HepG2 (cell line): ENCODE data around the gene COL18A1. TPM values are rescaled to one million over a fixed set of nuclear protein-coding genes. Genes with fewer than 3 reads are reported as not detected.

Source experiments
- ATAC-seq: fragments of 200-7000 bp; cut with Tn5 transposase; 3 replicates; pipeline ENCODE4 v1.9.1; 2020; ENCODE audit warnings: mild to moderate bottlenecking, moderate library complexity
- BruUV-seq: library from RNA; stranded (reverse); fragments of 400-500 nt; replicated peaks from 2 replicates; lab custom pipeline; 2021; lab: Mats Ljungman, UMichigan
- CTCF ChIA-PET: fragments of 300-600 bp; formaldehyde crosslinking; extraction: SDS; loops from one replicate; lab custom pipeline; 2021; ENCODE audit warnings: low total read pairs, inconsistent platforms, low intra/inter-chr PET ratio; lab: Yijun Ruan, JAX
- POLR2A ChIA-PET: fragments of 350-600 bp; sonication (Branson Sonifier 250); formaldehyde crosslinking; loops from one replicate; lab custom pipeline; 2020; ENCODE audit warnings: antibody characterized with exemption, inconsistent platforms; lab: Yijun Ruan, JAX
- DNase-seq: peaks from one replicate; pipeline ENCODE4 v3.0.0-alpha.2; 2015; ENCODE audit warnings: low spot score
- FAIRE-seq: peaks from 3 replicates; lab custom pipeline; 2011; peaks lifted over from hg19 to GRCh38; lab: Jason Lieb, UNC
- H2AFZ ChIP-seq: one replicate; pipeline ENCODE4 v1.6.1; 2011; ENCODE audit warnings: low read length, inconsistent platforms
- H3K27ac ChIP-seq: fragments of 300-600 bp; 3 replicates; pipeline ENCODE4 v1.8.0; 2011; ENCODE audit warnings: mixed run types, mild to moderate bottlenecking, mixed read lengths, low read length, inconsistent platforms; ENCODE audit not compliant: insufficient read depth; ENCODE audit errors: extremely low read length
- H3K27me3 ChIP-seq, 2 experiments: fragments of 200-600 bp in 1 of 2; 2 replicates in 1 of 2; 3 replicates in 1 of 2; pipeline versions ENCODE4 v1.6.0 to v1.8.0; 2011; ENCODE audit warnings: low read length in 2 of 2, mild to moderate bottlenecking in 2 of 2, moderate library complexity in 2 of 2, inconsistent platforms in 1 of 2; ENCODE audit not compliant: insufficient read depth in 2 of 2, control insufficient read depth in 1 of 2
- H3K36me3 ChIP-seq, 2 experiments: fragments of 200-600 bp in 1 of 2; replicated peaks in 1 of 2; 2 replicates in 1 of 2; 3 replicates in 1 of 2; pipeline versions ENCODE4 v1.5.1 to v1.8.0; 2011; ENCODE audit warnings: low read length in 2 of 2, inconsistent platforms in 1 of 2; ENCODE audit not compliant: insufficient read depth in 2 of 2, control insufficient read depth in 1 of 2
- H3K4me1 ChIP-seq: 2 replicates; pipeline ENCODE4 v1.5.1; 2012; ENCODE audit warnings: low read length, inconsistent platforms; ENCODE audit not compliant: insufficient read depth
- H3K4me2 ChIP-seq: 2 replicates; pipeline ENCODE4 v1.6.0; 2011; ENCODE audit warnings: low read depth, low read length, inconsistent platforms
- H3K4me3 ChIP-seq, 3 experiments: fragments of 200-600 bp in 1 of 3; sonication (generic), shearing (Covaris generic) in 1 of 3; replicated peaks in 1 of 3; 2 replicates each; pipeline ENCODE4 v1.5.1; 2011 to 2016; ENCODE audit warnings: low read length in 3 of 3, inconsistent platforms in 2 of 3, low read depth in 2 of 3, mild to moderate bottlenecking in 2 of 3, control low read depth in 1 of 3, mixed read lengths in 1 of 3; ENCODE audit not compliant: insufficient read depth in 1 of 3
- H3K79me2 ChIP-seq: one replicate; pipeline ENCODE4 v1.6.1; 2011; ENCODE audit warnings: low read length, inconsistent platforms; ENCODE audit not compliant: insufficient read depth
- H3K9ac ChIP-seq: 2 replicates; pipeline ENCODE4 v1.6.0; 2011; ENCODE audit warnings: mild to moderate bottlenecking, low read depth, low read length, inconsistent platforms; ENCODE audit not compliant: insufficient read depth
- H3K9me3 ChIP-seq: 2 replicates; pipeline ENCODE4 v1.5.1; 2012; ENCODE audit warnings: mild to moderate bottlenecking, low read length
- H4K20me1 ChIP-seq: 2 replicates; pipeline ENCODE4 v1.6.0; 2011; ENCODE audit warnings: inconsistent platforms, mild to moderate bottlenecking, low read length, moderate library complexity; ENCODE audit not compliant: insufficient read depth
- AGO2 ChIP-seq: fragments of 200-400 bp; formaldehyde crosslinking; optimal IDR thresholded peaks from 2 replicates; pipeline ENCODE3; 2017; ENCODE audit warnings: mild to moderate bottlenecking, low read depth, low read length, moderate library complexity
- ARNT2 ChIP-seq: sonication (generic); formaldehyde crosslinking; IDR thresholded peaks from 2 replicates; pipeline ENCODE4 v1.8.0; 2022; ENCODE audit warnings: mild to moderate bottlenecking, low read depth, missing genetic modification reagents, moderate library complexity
- CHD2 ChIP-seq: IDR thresholded peaks from 2 replicates; pipeline ENCODE4 v1.6.1; 2011; ENCODE audit warnings: low read depth, low read length, improper control_type of control experiment
- DPF2 ChIP-seq: sonication (generic); formaldehyde crosslinking; IDR thresholded peaks from 2 replicates; pipeline ENCODE4 v1.4.0; 2020; ENCODE audit warnings: mild to moderate bottlenecking, low read depth, missing genetic modification reagents, borderline replicate concordance
- ELK4 ChIP-seq: sonication (generic); formaldehyde crosslinking; IDR thresholded peaks from 2 replicates; pipeline ENCODE4 v1.9.0; 2021; ENCODE audit warnings: missing genetic modification reagents, borderline replicate concordance
- FOXK2 ChIP-seq: fragments of 450-650 bp; IDR thresholded peaks from 2 replicates; pipeline ENCODE4 v1.6.1; 2016
- FOXP1 ChIP-seq, 2 experiments: fragments of 450-650 bp in 1 of 2; IDR thresholded peaks; 2 replicates each; pipeline ENCODE4 v1.6.1; 2017 to 2018; ENCODE audit warnings: antibody characterized with exemption in 1 of 2
- MTF2 ChIP-seq: sonication (generic); formaldehyde crosslinking; IDR thresholded peaks from 2 replicates; pipeline ENCODE4 v1.5.0; 2020; ENCODE audit warnings: missing genetic modification reagents, borderline replicate concordance
- NFIB ChIP-seq: sonication (generic); formaldehyde crosslinking; IDR thresholded peaks from 2 replicates; pipeline ENCODE4 v1.9.0; 2021; ENCODE audit warnings: missing genetic modification reagents, mild to moderate bottlenecking, borderline replicate concordance
- NFKBIZ ChIP-seq: IDR thresholded peaks from 2 replicates; pipeline ENCODE4 v1.6.1; 2018; ENCODE audit warnings: missing genetic modification reagents, missing compliant biosample characterization
- NFRKB ChIP-seq: fragments of 450-650 bp; IDR thresholded peaks from 2 replicates; pipeline ENCODE4 v1.6.1; 2017
- NR0B2 ChIP-seq: sonication (generic); formaldehyde crosslinking; IDR thresholded peaks from 2 replicates; pipeline ENCODE4 v1.4.0; 2020; ENCODE audit warnings: mild to moderate bottlenecking, missing genetic modification reagents
- ZBTB2 ChIP-seq: sonication (generic); formaldehyde crosslinking; IDR thresholded peaks from 2 replicates; pipeline ENCODE4 v1.8.0; 2022; ENCODE audit warnings: low read depth, missing genetic modification reagents
- ZFP90 ChIP-seq: sonication (generic); formaldehyde crosslinking; IDR thresholded peaks from 2 replicates; pipeline ENCODE4 v1.8.0; 2022; ENCODE audit warnings: missing genetic modification reagents, mild to moderate bottlenecking, inconsistent platforms, borderline replicate concordance
- ZFP91 ChIP-seq: sonication (generic); formaldehyde crosslinking; IDR thresholded peaks from 2 replicates; pipeline ENCODE4 v1.9.0; 2022; ENCODE audit warnings: missing genetic modification reagents, mild to moderate bottlenecking, borderline replicate concordance
- ZNF275 ChIP-seq: sonication (generic); formaldehyde crosslinking; IDR thresholded peaks from 2 replicates; pipeline ENCODE4 v1.8.0; 2022; ENCODE audit warnings: missing genetic modification reagents, mild to moderate bottlenecking, inconsistent platforms, borderline replicate concordance
- ZNF780A ChIP-seq: sonication (generic); formaldehyde crosslinking; IDR thresholded peaks from 2 replicates; pipeline ENCODE4 v1.8.0; 2022; ENCODE audit warnings: mild to moderate bottlenecking, missing genetic modification reagents, moderate library complexity
- WGBS: methylation state at CpG from one replicate; pipeline ENCODE4 v1.1.6; 2017; ENCODE audit warnings: low lambda C conversion rate; 5-methylcytosine and 5-hydroxymethylcytosine counted together
- in situ Hi-C: cut with HindIII; loops from 2 replicates; pipeline ENCODE4 v1.10.0; 2017; ENCODE audit warnings: low pct_unique_long_range_greater_than_20kb; ENCODE audit not compliant: extremely low pct_ligation_motif_present
- intact Hi-C: fragments of 100-400 bp; cut with micrococcal nuclease; formaldehyde crosslinking; loops from one replicate; pipeline ENCODE4 v1.10.0; 2022; ENCODE audit not compliant: unreplicated experiment
- polyA plus RNA-seq, 8 experiments: library from polyadenylated mRNA; depleted of rRNA in 3 of 8; stranded (reverse) in 7 of 8; unstranded in 1 of 8; fragments of >200 nt; fragmentation: Illumina TruSeq in 4 of 8; extraction: Trizol in 4 of 8; gene quantifications; 2 replicates each; pipeline versions ENCODE4 v1.2.1 to v1.2.3, GENCODE V29; 2011 to 2016; ENCODE audit warnings: low read depth in 4 of 8, missing spikeins in 1 of 8, mixed read lengths in 1 of 8; ENCODE audit not compliant: insufficient read depth in 1 of 8
- total RNA-seq, 5 experiments: library from RNA; depleted of rRNA; stranded (reverse); fragments of >200 nt; fragmentation: Illumina TruSeq; extraction: Trizol; gene quantifications; 2 replicates each; pipeline ENCODE4 v1.2.3, GENCODE V29; 2016; ENCODE audit warnings: low read depth in 1 of 5

Gene COL18A1
- total and polyA plus RNA-seq, 2 of the 13 experiments (the other 11 are each of a cell fraction or from before 2014, with no cell fraction given): 79.0 to 102 TPM

GRCh38 chr21:45532826-45533360 lies 127.9 kb downstream of the COL18A1 start (continued):
- TF ChIP-seq ZFP90 (CRISPR knock-in tag) (no peak), NFIB (no peak), ELK4 (CRISPR knock-in tag) (no peak), CHD2 (no peak), NFRKB (no peak), ZBTB2 (CRISPR knock-in tag) (no peak), FOXP1 (IDR thresholded peaks at IDR 0.05) (no peak), FOXP1 (CRISPR knock-in tag; IDR thresholded peaks at IDR 0.05) (no peak)

- ChIA-PET CTCF (no interaction called here), POLR2A (interaction anchor here (1.7 kb wide), 1 partner anchor 8 kb away, joined by 5 read pairs; no protein-coding TSS in a partner anchor)
- Histone ChIP-seq H3K79me2 (peaks cover 5% of the 10 kb centered on the region), H4K20me1 (no peaks in the 10 kb centered on the region), H3K4me3 (no peak overlapping the region), H3K9me3 (no peaks in the 10 kb centered on the region), H3K4me2 (no peak overlapping the region), H3K27ac (no peak overlapping the region), H3K27me3 (no peaks in the 10 kb centered on the region), H3K36me3 (peaks cover 15 to 44% of the 10 kb centered on the region in 2 experiments), H3K9ac (no peak overlapping the region), H3K4me1 (peaks cover 18% of the 10 kb centered on the region), H2AFZ (no peak overlapping the region)
- ATAC-seq (no peak), DNase-seq (no peak), FAIRE-seq (no peak)
- in situ Hi-C loops (no loop called here), intact Hi-C loops (no loop called here)
- BruUV-seq: no TSS peak
- no CpG with 5 or more reads among the region's 12 CpGs for WGBS
- TF ChIP-seq FOXP1 (IDR thresholded peaks at IDR 0.05) (no peak), FOXP1 (CRISPR knock-in tag; IDR thresholded peaks at IDR 0.05) (no peak), NR0B2 (CRISPR knock-in tag) (no peak), ZNF275 (CRISPR knock-in tag) (no peak), DPF2 (no peak), FOXK2 (no peak), AGO2 (peak; percentile 35), ARNT2 (no peak), ZNF780A (no peak), MTF2 (no peak), NFKBIZ (CRISPR knock-in tag) (no peak), ZFP91 (CRISPR knock-in tag) (no peak)
Measured at GRCh38 chr21:45533361-45533845, 128.4 kb downstream of the COL18A1 start.
